ENCODE measurements around the gene ZNF182. TPM values are rescaled to one million over a fixed set of nuclear protein-coding genes. Genes with fewer than 3 reads are reported as not detected.

The ZNF182 gene
- total RNA-seq, 1 donor from 2014 or later, result 7.3 TPM

Other genes starting within 250 kb of the ZNF182 start
- 12.1 TPM for gene ZNF81, start 167.1 kb downstream of the ZNF182 start, total RNA-seq
- gene SPACA5, start 3.0 kb upstream of the ZNF182 start, total RNA-seq, result not detected
- 4.6 TPM for gene ZNF630, start 67.7 kb upstream of the ZNF182 start, total RNA-seq
- gene SPACA5B, start 126.6 kb upstream of the ZNF182 start, total RNA-seq, result not detected
- gene SSX5, start 192.8 kb upstream of the ZNF182 start, total RNA-seq, result not detected